ENCODE data around the gene TYRP1. TPM values are rescaled to one million over a fixed set of nuclear protein-coding genes. Genes with fewer than 3 reads are reported as not detected.

Gene TYRP1
- total RNA-seq, 1 donor from 2014 or later: 5.8 TPM

DNA sequence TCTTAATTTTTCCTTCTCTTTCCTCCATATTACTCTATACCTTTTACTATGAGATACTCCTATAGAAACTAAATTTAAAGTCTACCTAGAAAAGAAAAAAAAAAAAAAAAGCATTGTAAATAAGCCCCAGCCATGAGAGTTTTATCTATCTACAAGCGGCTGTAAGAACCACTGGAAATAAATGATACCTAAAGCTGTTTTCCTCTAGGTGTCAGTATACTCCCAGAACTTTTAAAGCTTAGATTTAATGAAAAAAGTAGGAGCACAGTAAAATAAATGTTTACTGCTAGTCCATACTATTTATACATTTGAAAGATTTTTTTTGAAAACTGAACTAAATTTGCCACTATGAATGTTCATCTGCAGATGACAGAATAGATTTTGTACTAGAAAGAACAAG lies 26.2 kb downstream of the TYRP1 start:
- DNase-seq (no peak), ATAC-seq (peak in 1 of 2 donors; percentile 65)
- no peak overlapping the region for H3K4me3 ChIP-seq
- no peak overlapping the region for H3K27ac ChIP-seq
- TF ChIP-seq, protein P1, sequence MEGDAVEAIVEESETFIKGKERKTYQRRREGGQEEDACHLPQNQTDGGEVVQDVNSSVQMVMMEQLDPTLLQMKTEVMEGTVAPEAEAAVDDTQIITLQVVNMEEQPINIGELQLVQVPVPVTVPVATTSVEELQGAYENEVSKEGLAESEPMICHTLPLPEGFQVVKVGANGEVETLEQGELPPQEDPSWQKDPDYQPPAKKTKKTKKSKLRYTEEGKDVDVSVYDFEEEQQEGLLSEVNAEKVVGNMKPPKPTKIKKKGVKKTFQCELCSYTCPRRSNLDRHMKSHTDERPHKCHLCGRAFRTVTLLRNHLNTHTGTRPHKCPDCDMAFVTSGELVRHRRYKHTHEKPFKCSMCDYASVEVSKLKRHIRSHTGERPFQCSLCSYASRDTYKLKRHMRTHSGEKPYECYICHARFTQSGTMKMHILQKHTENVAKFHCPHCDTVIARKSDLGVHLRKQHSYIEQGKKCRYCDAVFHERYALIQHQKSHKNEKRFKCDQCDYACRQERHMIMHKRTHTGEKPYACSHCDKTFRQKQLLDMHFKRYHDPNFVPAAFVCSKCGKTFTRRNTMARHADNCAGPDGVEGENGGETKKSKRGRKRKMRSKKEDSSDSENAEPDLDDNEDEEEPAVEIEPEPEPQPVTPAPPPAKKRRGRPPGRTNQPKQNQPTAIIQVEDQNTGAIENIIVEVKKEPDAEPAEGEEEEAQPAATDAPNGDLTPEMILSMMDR (IDR thresholded peaks at IDR 0.05): peak; percentile 49
- no peaks in the 10 kb centered on the region for H3K4me1 ChIP-seq
- intact Hi-C loops (cut with DNase I): loop anchor here (10.0 kb wide), 1 partner anchor 375 kb away; no protein-coding TSS in a partner anchor
- H3K36me3 ChIP-seq: no peaks in the 10 kb centered on the region
- H3K9me3 ChIP-seq: no peaks in the 10 kb centered on the region
- no peaks in the 10 kb centered on the region for H3K27me3 ChIP-seq (ENCODE audit: low read depth)

DNA sequence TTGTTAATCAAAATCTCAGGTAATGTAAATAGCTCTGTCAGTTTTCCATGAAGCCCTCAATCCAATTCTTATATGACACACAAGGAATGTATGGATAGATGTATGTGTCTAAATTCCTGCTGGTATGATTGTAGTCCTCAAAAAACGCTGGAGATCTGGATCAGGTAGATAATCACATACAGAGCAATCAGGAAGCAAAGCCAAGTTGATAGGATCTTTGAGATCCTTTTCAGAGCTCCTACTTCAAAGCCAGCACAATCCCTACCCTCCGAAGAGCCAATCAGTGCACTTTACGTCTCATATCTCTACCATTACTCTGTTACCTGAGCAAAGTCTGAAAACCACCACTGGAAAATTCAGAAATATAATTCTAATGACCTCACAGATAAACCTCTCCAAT lies 27.4 kb downstream of the TYRP1 start:
- intact Hi-C loops (cut with DNase I): loop anchor here (10.0 kb wide), 1 partner anchor 164 kb away; no protein-coding TSS in a partner anchor
- DNase-seq (no peak), ATAC-seq (no peak)
- Histone ChIP-seq H3K4me1 (no peaks in the 10 kb centered on the region), H3K4me3 (no peak overlapping the region), H3K9me3 (no peaks in the 10 kb centered on the region), H3K27ac (no peak overlapping the region), H3K27me3 (ENCODE audit: low read depth) (no peaks in the 10 kb centered on the region), H3K36me3 (no peaks in the 10 kb centered on the region)
- TF ChIP-seq, protein P1 (IDR thresholded peaks at IDR 0.05): no peak

DNA sequence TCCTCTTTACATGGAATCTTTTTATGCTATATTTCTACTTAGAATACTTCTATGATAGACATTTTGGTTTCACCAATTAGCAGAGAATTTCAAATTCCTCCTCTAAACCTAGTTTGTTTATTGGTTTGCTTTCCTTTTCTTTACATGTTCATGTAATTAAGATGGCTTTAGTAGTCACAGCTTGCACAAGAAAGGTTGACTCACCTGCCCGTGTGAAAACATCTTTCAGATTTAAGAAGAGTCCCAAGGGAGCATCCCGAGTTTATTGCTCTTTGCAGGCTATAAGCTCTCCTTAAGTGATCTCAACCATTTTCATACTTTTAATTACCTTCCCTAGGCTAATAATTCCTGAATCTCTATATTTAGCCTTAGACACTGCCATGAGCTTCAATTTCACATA lies 28.9 kb downstream of the TYRP1 start:
- DNase-seq: no peak
- H3K27ac ChIP-seq: no peak overlapping the region
- H3K4me3 ChIP-seq: no peak overlapping the region
- H3K27me3 ChIP-seq (ENCODE audit: low read depth): no peaks in the 10 kb centered on the region
- H3K36me3 ChIP-seq: no peaks in the 10 kb centered on the region
- H3K9me3 ChIP-seq: no peaks in the 10 kb centered on the region
- no peaks in the 10 kb centered on the region for H3K4me1 ChIP-seq
- no peak for ATAC-seq
- intact Hi-C loops (cut with DNase I): loop anchor here (10.0 kb wide), 1 partner anchor 163 kb away; no protein-coding TSS in a partner anchor
- TF ChIP-seq, protein P1 (IDR thresholded peaks at IDR 0.05): no peak

- intact Hi-C loops (cut with DNase I): loop anchor here (10.0 kb wide), 1 partner anchor 161 kb away; no protein-coding TSS in a partner anchor
- TF ChIP-seq, protein P1 (IDR thresholded peaks at IDR 0.05): peak; percentile 44
- Histone ChIP-seq H3K27me3 (ENCODE audit: low read depth) (no peaks in the 10 kb centered on the region), H3K9me3 (no peaks in the 10 kb centered on the region), H3K27ac (no peak overlapping the region), H3K36me3 (no peaks in the 10 kb centered on the region), H3K4me3 (no peak overlapping the region), H3K4me1 (no peaks in the 10 kb centered on the region)
- ATAC-seq (peak in 1 of 2 donors; percentile 25), DNase-seq (no peak)
Measured at GRCh38 chr9:12723409-12724028, 30.3 kb downstream of the TYRP1 start.

DNA sequence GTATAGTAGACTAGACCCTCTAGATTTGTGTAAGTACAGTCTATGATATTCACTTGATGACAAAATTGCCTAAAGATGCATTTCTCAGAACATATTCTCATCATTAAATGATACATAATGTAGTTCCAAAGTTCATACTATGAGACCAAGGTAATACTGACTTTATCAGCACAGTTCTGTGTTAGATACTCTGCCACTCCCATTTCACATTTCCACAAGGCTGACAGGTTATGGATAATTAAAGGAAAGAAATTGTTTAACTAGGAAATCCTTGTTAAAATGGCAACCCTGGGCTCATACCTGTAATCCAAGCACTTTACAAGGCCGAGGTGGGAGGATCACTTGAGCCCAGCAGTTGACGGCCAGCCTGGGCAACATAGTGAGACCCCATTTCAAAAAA lies 33.6 kb downstream of the TYRP1 start:
- no peak for DNase-seq
- intact Hi-C loops (cut with DNase I): loop anchor here (10.0 kb wide), 1 partner anchor 158 kb away; no protein-coding TSS in a partner anchor
- Histone ChIP-seq H3K27ac (no peak overlapping the region), H3K9me3 (no peaks in the 10 kb centered on the region), H3K4me3 (no peak overlapping the region), H3K27me3 (ENCODE audit: low read depth) (no peaks in the 10 kb centered on the region), H3K4me1 (no peaks in the 10 kb centered on the region), H3K36me3 (no peaks in the 10 kb centered on the region)
- TF ChIP-seq, protein P1 (IDR thresholded peaks at IDR 0.05): no peak
- ATAC-seq: no peak
